ENCODE data around the gene TMCC2.
"Not testable (repeated sequence)": the region's sequence is repeated elsewhere in the genome, so short reads cannot be mapped to it uniquely, and the experiment has no call there.

TMCC2 gene

DNA sequence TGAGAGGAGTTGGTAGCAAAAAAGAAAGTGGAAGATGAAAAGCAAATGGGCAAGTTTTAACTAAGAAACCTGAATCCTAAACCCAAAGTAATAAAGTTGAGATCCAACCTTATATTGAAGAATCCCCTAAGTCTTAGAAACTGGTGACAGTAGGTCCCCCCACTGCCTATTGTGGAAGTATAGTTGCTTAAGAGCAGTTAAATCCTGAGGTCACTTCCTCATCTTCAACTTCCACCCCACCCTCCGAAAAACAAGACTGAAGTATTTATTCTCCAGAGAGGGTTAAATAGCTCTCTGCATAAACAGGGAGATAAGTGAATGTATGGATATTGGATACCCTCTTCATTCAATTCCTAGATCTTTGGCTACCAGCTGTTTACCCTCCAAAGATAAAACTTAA lies 13.0 kb upstream of the TMCC2 start:
- DNase-seq (ENCODE audit: low read depth in 2 of 2): no peak

DNA sequence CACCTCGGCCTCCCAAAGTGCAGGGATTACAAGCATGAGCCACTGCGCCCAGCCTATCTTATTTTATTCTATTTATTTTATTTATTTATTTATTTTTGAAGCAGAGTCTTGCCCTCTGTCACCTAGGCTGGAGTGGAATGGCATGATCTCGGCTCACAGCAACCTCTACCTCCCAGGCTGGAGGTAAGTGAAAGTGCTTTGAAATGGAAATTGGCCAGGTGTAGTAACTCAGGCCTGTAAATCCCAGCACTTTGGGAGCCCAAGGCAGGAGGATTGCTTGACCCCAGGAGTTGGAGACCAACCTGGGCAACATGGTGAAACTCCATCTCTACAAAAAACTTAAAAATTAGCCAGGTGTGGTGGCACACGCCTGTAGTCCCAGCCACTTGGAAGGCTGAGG lies 11.2 kb upstream of the TMCC2 start:
- no peak for DNase-seq (ENCODE audit: low read depth in 2 of 2)

DNA sequence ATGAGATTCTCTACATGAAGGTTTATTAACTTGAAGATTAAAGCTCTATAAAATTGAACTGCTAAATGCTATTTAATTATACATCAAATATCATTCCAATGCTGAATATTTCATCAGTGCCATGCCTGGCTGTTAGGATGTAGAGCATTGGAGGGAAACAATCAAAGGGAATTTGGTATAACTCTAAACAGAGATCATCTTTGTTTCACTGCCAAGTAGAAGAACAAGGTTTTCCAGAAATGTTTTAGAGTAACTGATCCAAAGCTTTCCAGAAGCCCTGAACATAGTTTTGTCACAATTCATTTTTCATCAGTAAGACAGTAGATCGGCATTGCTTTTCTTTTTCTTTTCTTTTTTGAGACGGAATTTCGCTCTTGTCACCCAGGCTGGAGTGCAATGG lies 10.3 kb upstream of the TMCC2 start:
- no peak for DNase-seq (ENCODE audit: low read depth in 2 of 2)

DNA sequence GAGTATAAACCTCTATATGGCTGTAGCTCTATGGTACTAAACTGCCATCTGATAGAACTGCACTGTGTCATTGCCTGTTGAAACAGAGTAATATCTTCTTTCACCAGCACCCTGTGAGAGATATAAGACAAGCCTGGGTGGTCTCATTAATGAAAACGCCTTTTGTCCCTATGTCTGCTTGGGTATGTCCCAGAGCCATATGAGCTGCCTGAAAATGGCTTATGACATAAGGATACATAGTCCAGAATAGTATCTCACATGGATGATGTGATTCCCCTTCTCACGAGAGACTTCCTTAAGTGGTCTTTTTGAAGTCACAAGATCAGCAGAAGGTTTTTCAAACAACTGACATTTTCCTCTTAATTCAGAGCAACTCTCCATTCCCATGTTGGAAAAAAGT lies 7.3 kb upstream of the TMCC2 start:
- no peak for DNase-seq (ENCODE audit: low read depth in 2 of 2)

DNA sequence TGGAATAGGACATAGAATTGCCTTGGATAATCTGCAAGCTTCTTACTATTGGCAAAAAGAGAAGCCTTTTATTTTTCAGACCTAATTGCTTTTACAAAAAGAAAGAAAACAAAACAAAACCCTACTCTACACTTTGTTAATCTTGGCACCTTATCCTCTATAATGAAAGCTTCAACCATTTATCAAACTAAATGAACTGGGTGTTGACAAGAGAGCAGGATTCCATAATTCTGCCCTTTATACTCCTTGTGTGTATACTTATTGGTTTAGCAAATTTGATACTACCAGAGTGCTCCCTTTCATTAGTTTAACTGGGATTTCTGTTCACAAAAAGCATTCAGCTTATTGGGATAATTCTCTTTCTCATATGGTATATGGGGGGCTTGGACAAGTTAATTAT lies 3.0 kb upstream of the TMCC2 start:
- no peak for DNase-seq (ENCODE audit: low read depth in 2 of 2)

DNA sequence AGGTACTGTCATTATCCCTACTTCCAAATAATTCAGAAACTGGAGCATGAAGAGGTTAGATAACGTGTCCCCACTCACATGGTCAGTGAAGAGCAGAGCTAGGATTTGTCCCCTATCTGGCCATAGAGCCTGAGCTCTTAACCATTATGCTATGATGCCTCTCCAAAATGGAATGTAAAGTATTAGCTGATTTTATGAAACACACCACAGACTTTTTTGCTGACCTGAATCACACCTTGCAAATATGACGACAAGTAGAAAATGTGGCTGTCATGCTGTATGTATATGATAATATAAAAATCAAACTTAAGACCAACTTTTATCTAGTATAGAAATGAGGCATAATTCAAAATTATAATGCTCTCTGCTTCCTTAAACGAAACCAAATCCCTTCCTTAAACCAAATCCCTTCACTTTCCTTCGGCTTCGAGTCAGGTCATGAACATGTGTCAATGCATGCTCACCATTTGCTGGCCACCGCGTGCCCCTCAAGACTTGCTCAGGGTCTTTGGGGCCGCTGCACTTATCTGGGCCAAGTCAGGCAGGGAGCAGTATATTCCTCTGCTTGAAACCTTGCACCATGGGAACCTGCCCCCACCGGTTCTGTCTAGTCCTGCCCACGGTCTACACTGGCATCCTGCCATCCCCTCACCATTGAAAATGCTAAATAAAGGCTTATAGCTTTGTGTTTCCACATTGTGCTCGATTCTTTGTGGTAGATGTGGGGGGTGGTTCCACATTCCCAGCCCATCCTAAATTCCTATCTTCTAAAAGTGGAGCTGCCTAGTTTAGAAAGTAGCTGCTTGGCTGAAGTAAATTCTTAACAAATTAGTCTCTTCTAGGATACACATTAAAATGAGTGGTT lies 1.6 kb upstream of the TMCC2 start:
- no peak for DNase-seq (ENCODE audit: low read depth in 2 of 2)

DNA sequence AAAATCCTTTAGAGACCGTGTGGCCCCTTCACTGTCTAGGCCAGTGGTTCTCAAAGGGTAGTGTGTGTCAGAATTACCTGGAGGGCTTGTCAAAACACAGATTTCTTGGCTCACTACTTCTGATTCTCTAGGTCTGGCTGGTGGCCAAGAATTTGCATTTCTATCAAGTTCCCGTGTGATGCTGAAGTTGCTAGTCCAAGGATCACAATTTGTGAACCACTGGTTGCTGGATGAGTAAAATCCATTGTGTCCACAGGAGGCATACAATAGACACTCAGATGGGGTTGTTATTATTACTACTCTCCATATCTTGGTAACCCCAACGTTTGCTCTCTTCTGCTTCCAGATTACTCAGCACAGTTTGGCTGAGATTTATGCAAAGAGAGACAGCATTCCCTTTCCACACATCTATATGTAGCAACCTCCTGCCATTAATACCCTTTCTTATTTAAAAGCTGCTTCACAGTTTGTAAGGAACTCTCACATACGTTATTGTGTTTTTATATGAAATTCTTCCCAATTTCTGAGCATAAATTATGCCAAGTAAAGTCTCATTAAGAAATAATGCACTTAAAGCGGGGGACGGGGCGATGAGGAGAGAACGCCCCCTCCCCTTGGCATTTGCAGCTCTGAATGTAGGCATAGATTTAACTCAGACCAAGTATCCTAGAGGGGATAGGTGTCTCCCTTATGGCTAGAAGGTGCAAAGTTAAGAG lies 720 bp upstream of the TMCC2 start:
- no peak for DNase-seq (ENCODE audit: low read depth in 2 of 2)

DNA sequence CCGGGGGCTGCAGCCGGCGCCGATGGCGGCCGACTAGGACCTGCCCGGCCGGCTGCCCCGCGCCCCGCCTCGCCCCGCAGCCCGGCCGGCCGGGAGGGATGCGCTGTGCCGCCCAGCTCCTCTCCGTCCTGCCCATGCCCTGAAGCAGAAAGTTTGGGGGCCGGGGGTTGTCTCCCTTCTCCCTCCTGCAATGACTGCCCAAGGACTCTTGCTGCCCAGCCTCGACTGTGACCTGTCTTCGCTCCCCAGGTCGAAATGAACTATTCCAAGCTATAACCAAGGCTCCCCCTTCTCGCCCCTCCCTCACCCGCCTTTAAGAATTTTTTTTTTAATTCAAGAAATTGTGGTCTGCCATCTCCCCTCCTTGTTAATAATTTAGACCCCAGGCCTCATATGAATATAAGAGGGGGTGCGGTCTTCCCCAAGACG lies 361 bp downstream of the TMCC2 start:
- DNase-seq (ENCODE audit: low read depth in 2 of 2): no peak

DNA sequence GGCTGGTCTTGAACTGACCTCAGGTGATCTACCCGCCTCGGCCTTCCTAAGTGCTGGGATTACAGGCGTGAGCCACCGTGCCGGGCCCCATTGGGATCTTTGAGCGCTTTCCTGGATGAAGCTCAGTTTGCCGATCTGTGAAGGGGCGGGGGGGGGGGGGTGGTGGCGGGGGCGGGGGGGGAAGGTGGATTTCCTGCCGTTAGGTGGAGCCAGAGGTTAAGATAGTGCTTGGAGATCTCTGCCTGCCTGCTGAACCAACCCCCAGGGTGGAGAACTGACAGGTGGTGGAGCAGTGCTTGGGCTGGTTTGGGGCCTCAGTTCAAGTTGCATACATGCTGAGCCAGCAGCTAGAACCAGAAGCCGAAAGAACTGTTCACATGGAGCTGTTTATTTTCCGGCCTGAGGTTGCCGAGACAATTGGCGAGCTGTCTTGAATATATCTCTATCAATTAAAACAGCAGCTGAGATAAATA lies 1.7 kb downstream of the TMCC2 start:
- peak; percentile 42 to 57 for DNase-seq (ENCODE audit: low read depth in 2 of 2)

DNA sequence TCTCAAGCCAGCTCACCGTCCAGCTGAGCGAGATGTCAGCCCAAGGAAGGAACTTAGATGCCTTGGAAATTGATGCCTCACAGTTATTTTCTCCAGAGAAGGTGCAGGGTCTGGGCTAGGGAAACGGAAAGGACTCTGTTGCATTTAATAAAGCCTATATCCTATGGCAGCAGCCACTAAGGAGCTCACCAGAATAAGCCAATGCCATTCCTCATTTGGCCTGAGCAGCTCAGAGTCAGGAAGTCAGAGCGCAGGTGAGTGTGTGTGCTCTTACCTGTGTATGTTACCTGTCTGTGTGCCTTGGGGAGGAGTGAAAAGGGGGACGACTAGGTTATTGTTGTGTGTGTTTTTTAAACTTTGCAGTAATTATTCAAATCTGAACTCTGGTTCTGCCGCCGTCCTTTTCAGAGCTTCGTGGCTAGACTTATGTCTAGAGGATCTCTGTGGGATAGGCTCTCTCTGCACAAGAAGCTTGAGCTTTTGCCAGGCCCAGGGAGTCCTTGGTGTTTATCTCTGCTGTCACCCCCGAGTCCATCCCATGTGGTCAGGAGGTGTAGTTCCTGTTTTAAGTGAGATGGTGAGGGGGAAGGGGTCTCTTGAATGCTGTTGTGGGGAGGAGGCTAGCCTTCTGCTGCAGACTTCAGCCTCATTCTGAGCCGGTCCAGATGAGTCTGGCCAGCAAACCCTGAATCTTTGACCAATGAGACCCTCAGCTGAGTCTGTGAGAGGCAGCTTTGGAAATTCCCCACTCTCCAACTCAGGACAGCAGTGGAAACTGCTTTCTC lies 2.4 kb downstream of the TMCC2 start:
- DNase-seq (ENCODE audit: low read depth in 2 of 2): no peak

DNA sequence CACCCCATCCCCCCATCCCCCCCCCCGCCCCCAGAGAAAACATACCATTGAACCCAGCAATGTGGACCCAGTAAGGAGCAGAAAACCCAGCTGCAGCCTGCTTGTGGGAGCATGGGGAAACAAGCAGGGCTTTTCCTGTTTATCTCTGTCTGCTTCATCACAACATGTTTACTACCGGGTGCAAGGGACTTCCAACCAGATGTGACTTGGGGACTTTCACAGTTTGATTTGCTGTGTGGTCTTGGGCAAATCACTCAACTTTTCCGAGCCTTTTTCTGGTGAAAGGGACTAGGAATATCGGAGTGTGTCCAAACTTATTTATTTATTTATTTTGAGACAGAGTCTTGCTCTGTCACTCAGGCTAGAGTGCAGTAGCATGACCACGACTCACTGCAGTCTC lies 3.2 kb downstream of the TMCC2 start:
- no peak for DNase-seq (ENCODE audit: low read depth in 2 of 2)

DNA sequence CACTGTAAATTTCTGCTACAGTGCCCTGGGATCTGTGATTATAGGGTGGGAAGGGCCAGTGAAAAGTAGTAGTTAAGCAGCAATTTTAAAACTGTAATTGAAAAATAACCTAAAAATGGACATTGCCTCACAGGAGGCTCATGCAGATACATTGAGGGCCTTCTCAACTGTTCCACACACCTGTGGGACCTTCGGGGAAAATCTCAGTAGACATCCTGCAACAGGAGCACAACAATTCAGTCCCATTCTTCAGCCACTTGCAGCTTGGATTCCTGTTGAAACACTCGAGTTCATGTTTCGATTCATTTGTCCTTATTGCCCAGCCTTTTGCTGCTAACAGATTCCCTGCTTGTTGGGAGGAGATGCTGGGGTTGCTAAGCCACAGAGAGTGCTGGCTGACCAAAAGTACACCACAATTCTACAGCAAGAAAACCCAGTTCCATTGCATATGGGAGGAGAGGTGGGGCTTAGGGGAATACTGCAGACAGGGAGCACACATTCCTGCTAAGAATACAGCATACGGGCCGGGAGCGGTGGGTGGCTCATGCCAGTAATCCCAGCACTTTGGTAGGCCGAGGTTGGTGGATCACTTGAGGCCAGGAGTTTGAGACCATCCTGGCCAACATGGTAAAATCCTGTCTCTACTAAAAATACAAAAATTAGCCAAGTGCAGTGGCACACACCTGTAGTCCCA lies 4.5 kb downstream of the TMCC2 start:
- DNase-seq (ENCODE audit: low read depth in 2 of 2): no peak

DNA sequence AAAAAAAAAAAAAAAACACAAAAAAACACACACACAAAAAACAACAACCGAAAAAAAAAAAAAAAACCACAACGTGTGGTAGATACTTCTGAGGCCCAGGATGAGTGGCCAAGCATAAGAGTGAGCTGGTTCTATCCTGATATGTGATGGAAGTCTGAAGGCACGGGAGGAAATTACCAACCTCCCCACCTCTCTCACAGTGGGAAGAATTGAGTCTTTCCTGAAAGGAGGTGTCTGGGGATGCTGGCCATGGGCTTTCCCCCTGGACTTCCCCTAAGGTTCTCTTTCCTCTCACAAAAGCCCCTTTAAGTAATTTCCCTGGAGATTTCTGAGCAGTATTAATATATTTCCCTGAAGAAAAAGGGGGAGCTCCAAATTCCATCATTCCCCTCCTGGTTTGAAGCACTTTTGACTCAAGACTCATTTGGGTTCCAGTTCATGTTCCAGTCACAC lies 5.2 kb downstream of the TMCC2 start:
- DNase-seq (ENCODE audit: low read depth in 2 of 2): no peak

DNA sequence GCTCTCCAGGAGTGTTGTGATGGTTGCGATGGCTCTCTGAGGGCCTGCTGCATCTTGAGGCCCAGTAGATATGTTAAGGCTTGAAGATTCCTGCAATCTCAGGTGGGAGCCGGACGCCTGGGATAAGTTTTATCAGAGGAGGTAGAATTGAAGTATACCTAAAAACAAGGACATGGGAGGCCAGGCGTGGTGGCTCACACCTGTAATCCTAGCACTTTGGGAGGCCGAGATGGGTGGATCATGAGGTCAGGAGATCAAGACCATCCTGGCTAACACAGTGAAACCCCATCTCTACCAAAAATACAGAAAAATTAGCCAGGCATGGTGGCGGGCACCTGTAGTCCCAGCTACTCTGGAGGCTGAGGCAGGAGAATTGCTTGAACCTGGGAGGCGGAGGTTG lies 6.2 kb downstream of the TMCC2 start:
- not testable (repeated sequence) for DNase-seq (ENCODE audit: low read depth in 2 of 2)

DNA sequence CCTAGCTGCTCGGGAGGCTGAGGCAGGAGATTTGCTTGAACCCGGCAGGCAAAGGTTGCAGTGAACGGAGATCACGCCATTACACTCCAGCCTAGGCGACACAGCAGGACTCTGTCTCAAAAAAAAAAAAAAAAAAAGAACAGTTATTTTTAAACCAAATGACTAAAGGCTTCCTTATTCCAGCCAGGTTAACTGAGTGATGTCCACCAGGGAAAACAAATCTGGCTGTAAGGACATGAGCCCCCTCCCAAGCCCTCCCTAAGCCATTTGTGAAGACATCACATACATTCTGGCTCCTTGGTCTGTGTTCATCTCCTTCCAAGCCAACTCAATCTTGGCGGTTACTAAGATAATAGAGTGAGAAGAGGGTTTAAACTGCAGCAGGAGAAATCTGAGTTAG lies 8.2 kb downstream of the TMCC2 start:
- DNase-seq (ENCODE audit: low read depth in 2 of 2): no peak

DNA sequence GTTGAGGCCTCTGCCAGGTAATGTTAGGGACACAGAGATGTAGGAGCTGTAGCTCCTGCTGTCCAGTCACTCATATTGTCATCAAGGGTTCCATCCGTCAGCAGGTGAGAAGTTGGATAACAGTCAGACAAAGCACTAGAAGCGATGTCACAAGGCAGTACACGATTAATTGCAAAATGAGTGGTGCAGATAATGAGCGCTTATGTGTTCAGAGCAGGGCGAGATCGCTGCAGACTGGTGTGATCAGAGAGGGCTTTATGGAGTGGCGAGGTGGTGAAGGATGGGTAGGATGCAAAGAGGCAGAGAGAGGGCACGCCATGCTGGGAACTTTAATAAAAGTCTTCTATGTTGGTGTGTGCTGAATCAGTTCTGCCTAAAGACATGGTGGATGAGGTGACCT lies 8.8 kb downstream of the TMCC2 start:
- DNase-seq (ENCODE audit: low read depth in 2 of 2): no peak

DNA sequence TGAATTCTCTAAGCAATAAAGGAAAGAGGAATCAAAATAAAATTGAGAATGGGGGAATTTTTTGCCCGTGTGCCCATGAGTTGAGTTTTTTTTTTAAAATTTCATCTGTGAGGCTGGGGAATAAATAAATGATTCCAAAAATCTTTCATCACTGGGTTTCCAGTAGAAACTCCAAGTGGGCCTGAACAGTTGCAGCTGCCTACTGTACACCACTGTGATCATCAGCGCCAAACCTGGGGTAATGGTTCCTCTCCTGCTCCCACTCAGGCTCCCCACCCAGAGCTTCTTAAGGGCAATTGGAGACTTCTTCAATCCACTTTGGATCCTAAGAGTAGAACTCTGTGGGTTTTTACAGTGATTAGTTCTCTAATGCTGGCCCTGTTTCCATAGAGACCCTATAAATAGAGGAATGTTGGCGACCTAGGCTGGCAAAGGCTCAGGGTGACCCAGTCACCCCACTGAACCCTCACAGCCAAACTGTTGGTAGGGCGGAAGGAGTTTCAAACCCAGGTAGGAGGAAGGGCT lies 9.3 kb downstream of the TMCC2 start:
- no peak for DNase-seq (ENCODE audit: low read depth in 2 of 2)

DNA sequence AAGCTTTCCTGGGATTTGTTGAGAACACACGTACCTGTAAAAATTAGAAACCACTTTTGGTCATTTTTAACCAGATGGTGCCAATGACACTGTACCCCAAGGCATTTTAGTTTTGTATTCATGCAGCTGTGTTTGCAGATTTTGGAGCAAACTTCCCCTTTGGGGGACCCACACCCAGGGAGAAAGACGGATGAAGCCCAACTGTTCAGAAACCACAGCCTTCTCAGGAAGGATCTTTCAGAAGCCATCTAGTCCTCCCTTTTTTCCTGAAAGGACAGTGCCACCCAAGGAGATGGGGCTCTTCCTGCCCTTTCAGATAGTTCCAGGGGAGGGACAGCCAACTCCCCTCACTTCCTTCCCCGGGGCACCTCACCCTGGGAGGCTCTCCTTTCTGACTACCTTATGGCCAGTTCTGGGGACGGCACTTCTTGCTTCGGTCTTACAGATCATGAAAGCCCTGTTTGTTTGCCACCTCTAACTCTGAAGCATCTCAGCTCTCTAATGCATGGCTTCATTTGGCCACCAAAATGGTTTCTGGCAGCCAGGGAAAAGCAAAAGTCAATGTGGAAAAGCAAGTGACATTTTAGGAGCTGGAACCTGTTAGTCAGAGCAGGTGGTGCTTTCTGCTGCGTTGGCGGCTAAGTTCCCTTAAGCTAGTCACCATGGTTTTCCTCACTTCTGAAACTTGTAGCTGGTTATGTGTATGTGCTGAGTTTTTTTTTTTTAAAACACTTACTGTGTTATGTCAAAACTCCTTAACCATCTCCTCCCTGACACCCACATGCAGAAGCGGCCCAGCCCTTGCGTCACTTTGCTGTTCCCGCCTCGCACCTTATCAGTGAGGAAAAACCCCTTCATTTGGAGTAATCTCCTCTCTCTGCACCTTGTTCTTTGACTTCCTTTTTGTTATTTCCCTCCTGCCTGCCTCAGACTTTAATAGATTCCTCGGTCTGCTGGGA lies 10.1 kb downstream of the TMCC2 start:
- peak; percentile 11 to 40 for DNase-seq (ENCODE audit: low read depth in 2 of 2)

DNA sequence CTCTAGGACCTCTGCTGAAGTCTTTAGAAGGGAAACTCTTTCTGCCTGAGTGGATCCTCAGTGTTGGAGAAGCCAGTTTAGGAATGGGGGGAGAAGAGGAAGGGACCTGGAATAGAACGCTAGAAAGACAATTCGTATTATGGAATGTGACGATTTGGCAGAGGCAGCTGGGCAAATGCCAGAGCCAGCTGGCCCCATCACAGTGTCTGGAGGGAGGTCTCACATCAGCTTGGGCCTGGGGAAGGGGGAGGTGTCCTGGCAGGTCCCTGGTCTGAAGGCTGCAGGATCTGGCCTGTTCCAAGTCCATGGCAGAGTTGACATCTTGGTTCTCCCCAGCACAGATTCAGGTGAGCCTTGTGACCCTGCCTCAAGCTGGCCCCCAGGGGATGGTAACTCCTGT lies 11.3 kb downstream of the TMCC2 start:
- DNase-seq (ENCODE audit: low read depth in 2 of 2): no peak

DNA sequence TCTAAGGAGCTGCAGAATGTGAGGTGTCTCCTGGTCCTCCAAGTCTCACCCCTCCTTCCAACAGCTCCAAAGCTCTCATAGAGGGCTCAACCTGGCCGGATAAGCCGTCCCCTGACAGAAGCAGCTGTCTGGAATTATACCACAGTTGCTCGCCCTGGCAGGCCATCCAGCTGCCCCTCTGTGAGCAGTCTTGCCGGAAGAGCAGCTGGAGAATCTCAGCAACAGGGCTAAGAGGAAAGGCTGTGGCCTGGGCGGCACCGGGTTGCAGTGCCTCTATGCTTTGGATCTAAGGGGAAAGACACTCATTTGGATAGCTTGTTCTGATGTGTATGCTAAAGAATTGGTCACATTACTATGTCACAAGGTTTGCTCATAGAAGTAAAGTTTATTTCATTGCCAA lies 12.4 kb downstream of the TMCC2 start:
- DNase-seq (ENCODE audit: low read depth in 2 of 2): no peak

All from stimulated activated CD4-positive, alpha-beta T cell treated with anti-CD3 and anti-CD28 coated beads, Interleukin-1b, Interleukin-23, amount 100 ng/mL, for 4 hours (primary cell).